ENCODE data around the gene FBXL7.

Gene FBXL7

GRCh38 chr5:15499528-15500324 is at the start of gene FBXL7:
Gene FBXL7 (plus strand): TSS chr5:15500180.
- peak within 1 kb of the TSS; percentile 50 to 89 for H3K4me3 ChIP-seq (ENCODE audit: low read depth in 1 of 2, low read length in 2 of 2)
- peak within 1 kb of the TSS; percentile 87 for H2AFZ ChIP-seq (ENCODE audit: low read depth, low read length)
- H4K20me1 ChIP-seq (ENCODE audit: insufficient read depth, low read length) = peaks cover 3% of the 10 kb centered on the region; the same call in 1 of the 2 replicates
- ATAC-seq (ENCODE audit: insufficient read depth, low read depth) = peak; percentile 83
- H3K36me3 ChIP-seq (ENCODE audit: insufficient read depth, low read length) = peaks cover 4% of the 10 kb centered on the region
- no peaks in the 10 kb centered on the region for H3K9me3 ChIP-seq (ENCODE audit: insufficient read depth, low read length, severe bottlenecking)
- H3K27me3 ChIP-seq (ENCODE audit: insufficient read depth, low read length, poor library complexity) = no peaks in the 10 kb centered on the region
- DNase-seq = peak; percentile 75
- H3K9ac ChIP-seq (ENCODE audit: low read depth, low read length) = peak within 1 kb of the TSS; percentile 75
- no peak for TF ChIP-seq EZH2 (IDR thresholded peaks at IDR 0.05; ENCODE audit: borderline replicate concordance, low read depth, low read length, severe bottlenecking)
- peak; percentile 43 for TF ChIP-seq CTCF (IDR thresholded peaks at IDR 0.05; ENCODE audit: borderline replicate concordance, extremely low read depth, low read length, poor library complexity, severe bottlenecking)
- peak within 1 kb of the TSS; percentile 73 for H3K27ac ChIP-seq (ENCODE audit: low read length)
- peaks cover 33% of the 10 kb centered on the region for H3K79me2 ChIP-seq (ENCODE audit: insufficient read depth, low read length)
- peaks cover 38% of the 10 kb centered on the region for H3K4me1 ChIP-seq (ENCODE audit: insufficient read depth, low read length)
- peak within 1 kb of the TSS; percentile 87 for H3K4me2 ChIP-seq (ENCODE audit: insufficient read depth, low read length)

GRCh38 chr5:15450473-15450872 is 49.5 kb upstream of the FBXL7 start:
- DNase-seq (no peak), ATAC-seq (ENCODE audit: insufficient read depth, low read depth) (no peak)
- Histone ChIP-seq H3K4me1 (ENCODE audit: insufficient read depth, low read length) (no peaks in the 10 kb centered on the region), H3K27ac (ENCODE audit: low read length) (no peak overlapping the region), H3K4me2 (ENCODE audit: insufficient read depth, low read length) (no peak overlapping the region), H4K20me1 (ENCODE audit: insufficient read depth, low read length) (no peaks in the 10 kb centered on the region), H3K36me3 (ENCODE audit: insufficient read depth, low read length) (no peaks in the 10 kb centered on the region), H3K79me2 (ENCODE audit: insufficient read depth, low read length) (no peaks in the 10 kb centered on the region), H3K27me3 (ENCODE audit: insufficient read depth, low read length, poor library complexity) (no peaks in the 10 kb centered on the region), H2AFZ (ENCODE audit: low read depth, low read length) (no peak overlapping the region), H3K9ac (ENCODE audit: low read depth, low read length) (no peak overlapping the region), H3K4me3 (ENCODE audit: low read depth in 1 of 2, low read length in 2 of 2) (no peak overlapping the region), H3K9me3 (ENCODE audit: insufficient read depth, low read length, severe bottlenecking) (no peaks in the 10 kb centered on the region)
- TF ChIP-seq EZH2 (IDR thresholded peaks at IDR 0.05; ENCODE audit: borderline replicate concordance, low read depth, low read length, severe bottlenecking) (no peak), CTCF (IDR thresholded peaks at IDR 0.05; ENCODE audit: borderline replicate concordance, extremely low read depth, low read length, poor library complexity, severe bottlenecking) (no peak)

- no peak overlapping the region for H3K4me3 ChIP-seq (ENCODE audit: low read depth in 1 of 2, low read length in 2 of 2)
- no peak for TF ChIP-seq CTCF (IDR thresholded peaks at IDR 0.05; ENCODE audit: borderline replicate concordance, extremely low read depth, low read length, poor library complexity, severe bottlenecking)
- no peak for TF ChIP-seq EZH2 (IDR thresholded peaks at IDR 0.05; ENCODE audit: borderline replicate concordance, low read depth, low read length, severe bottlenecking)
- H3K79me2 ChIP-seq (ENCODE audit: insufficient read depth, low read length) = no peaks in the 10 kb centered on the region
- no peaks in the 10 kb centered on the region for H3K36me3 ChIP-seq (ENCODE audit: insufficient read depth, low read length)
- H3K27ac ChIP-seq (ENCODE audit: low read length) = no peak overlapping the region
- ATAC-seq (ENCODE audit: insufficient read depth, low read depth) (no peak), DNase-seq (no peak)
- peaks cover 4% of the 10 kb centered on the region for H3K27me3 ChIP-seq (ENCODE audit: insufficient read depth, low read length, poor library complexity)
- no peaks in the 10 kb centered on the region for H3K4me1 ChIP-seq (ENCODE audit: insufficient read depth, low read length)
- H2AFZ ChIP-seq (ENCODE audit: low read depth, low read length) = no peak overlapping the region
- H4K20me1 ChIP-seq (ENCODE audit: insufficient read depth, low read length) = no peaks in the 10 kb centered on the region
- H3K9ac ChIP-seq (ENCODE audit: low read depth, low read length) = no peak overlapping the region
- H3K4me2 ChIP-seq (ENCODE audit: insufficient read depth, low read length) = no peak overlapping the region
- no peaks in the 10 kb centered on the region for H3K9me3 ChIP-seq (ENCODE audit: insufficient read depth, low read length, severe bottlenecking)
These were observed 49.0 kb upstream of the FBXL7 start for GRCh38 chr5:15450949-15451348.

Data from DND-41 (cell line).